ENCODE measurements around the gene MAGEB17. TPM values are rescaled to one million over a fixed set of nuclear protein-coding genes. Genes with fewer than 3 reads are reported as not detected.

The MAGEB17 gene
- total and polyA plus RNA-seq, 9 of the 15 experiments (the other 6 are each of a cell fraction or from before 2014, with no cell fraction given) = 0.07 to 0.45 (median 0.14) TPM; not detected in 1

DNA sequence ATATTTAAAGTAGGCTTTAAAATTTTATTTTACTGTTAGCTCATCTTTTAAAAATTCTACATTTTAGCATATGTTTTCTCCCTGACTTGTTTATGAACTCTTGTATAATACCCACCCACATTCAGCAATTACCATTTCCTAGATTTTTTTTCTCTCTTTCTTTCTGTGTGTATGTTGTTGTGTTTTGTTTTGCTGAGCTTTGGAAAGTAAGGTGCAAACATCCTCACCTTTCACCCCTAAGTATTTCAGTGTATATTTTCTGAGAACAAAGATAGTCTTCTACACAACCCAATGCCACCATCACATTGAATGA, 25.1 kb upstream of the MAGEB17 start:
- no peak overlapping the region for H2AFZ ChIP-seq (ENCODE audit: low read depth, low read length)
- no peaks in the 10 kb centered on the region for H3K79me2 ChIP-seq (ENCODE audit: control insufficient read depth, insufficient read depth, low read length)
- no peak overlapping the region for H3K9ac ChIP-seq (ENCODE audit: insufficient read depth in 1 of 2, low read depth in 2 of 2, low read length in 2 of 2)
- in situ Hi-C loops (cut with MboI) (no loop called here), intact Hi-C loops (cut with micrococcal nuclease) (no loop called here)
- H3K9me1 ChIP-seq (ENCODE audit: control insufficient read depth, insufficient read depth, low read length) = no peaks in the 10 kb centered on the region
- no peak for DNase-seq (ENCODE audit: extremely low read depth in 1 of 4, low spot score in 3 of 4)
- H3K4me2 ChIP-seq (ENCODE audit: insufficient read depth, low read length) = no peak overlapping the region
- H3K27me3 ChIP-seq (ENCODE audit: control insufficient read depth in 2 of 2, insufficient read depth in 2 of 2, low read length in 2 of 2) = no peaks in the 10 kb centered on the region
- TF ChIP-seq STAG1 (CRISPR knock-in tag; IDR thresholded peaks at IDR 0.05; ENCODE audit: borderline replicate concordance) (no peak), NR2C2 (CRISPR knock-in tag; IDR thresholded peaks at IDR 0.05) (no peak), NR2C2 (tag; IDR thresholded peaks at IDR 0.05) (no peak), LCOR (CRISPR knock-in tag; IDR thresholded peaks at IDR 0.05) (no peak), BDP1 (IDR thresholded peaks at IDR 0.05; ENCODE audit: insufficient read depth, insufficient read length) (no peak), HIVEP1 (CRISPR knock-in tag; IDR thresholded peaks at IDR 0.05) (no peak), ZSCAN32 (CRISPR knock-in tag; IDR thresholded peaks at IDR 0.05) (no peak), ZNF41 (CRISPR knock-in tag; conservative IDR thresholded peaks at IDR 0.05) (no peak), HNRNPLL (IDR thresholded peaks at IDR 0.05; ENCODE audit: low read depth, low read length, poor library complexity, severe bottlenecking) (no peak), TAF15 (IDR thresholded peaks at IDR 0.05; ENCODE audit: low read depth, low read length) (no peak), HCFC1 (IDR thresholded peaks at IDR 0.05; ENCODE audit: low read depth, low read length) (no peak)
- TF ChIP-seq, protein P1, sequence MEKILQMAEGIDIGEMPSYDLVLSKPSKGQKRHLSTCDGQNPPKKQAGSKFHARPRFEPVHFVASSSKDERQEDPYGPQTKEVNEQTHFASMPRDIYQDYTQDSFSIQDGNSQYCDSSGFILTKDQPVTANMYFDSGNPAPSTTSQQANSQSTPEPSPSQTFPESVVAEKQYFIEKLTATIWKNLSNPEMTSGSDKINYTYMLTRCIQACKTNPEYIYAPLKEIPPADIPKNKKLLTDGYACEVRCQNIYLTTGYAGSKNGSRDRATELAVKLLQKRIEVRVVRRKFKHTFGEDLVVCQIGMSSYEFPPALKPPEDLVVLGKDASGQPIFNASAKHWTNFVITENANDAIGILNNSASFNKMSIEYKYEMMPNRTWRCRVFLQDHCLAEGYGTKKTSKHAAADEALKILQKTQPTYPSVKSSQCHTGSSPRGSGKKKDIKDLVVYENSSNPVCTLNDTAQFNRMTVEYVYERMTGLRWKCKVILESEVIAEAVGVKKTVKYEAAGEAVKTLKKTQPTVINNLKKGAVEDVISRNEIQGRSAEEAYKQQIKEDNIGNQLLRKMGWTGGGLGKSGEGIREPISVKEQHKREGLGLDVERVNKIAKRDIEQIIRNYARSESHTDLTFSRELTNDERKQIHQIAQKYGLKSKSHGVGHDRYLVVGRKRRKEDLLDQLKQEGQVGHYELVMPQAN (IDR thresholded peaks at IDR 0.05; ENCODE audit: borderline replicate concordance) = no peak
- TF ChIP-seq, protein P2, sequence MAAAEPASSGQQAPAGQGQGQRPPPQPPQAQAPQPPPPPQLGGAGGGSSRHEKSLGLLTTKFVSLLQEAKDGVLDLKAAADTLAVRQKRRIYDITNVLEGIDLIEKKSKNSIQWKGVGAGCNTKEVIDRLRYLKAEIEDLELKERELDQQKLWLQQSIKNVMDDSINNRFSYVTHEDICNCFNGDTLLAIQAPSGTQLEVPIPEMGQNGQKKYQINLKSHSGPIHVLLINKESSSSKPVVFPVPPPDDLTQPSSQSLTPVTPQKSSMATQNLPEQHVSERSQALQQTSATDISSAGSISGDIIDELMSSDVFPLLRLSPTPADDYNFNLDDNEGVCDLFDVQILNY (CRISPR knock-in tag; IDR thresholded peaks at IDR 0.05) = no peak
- no peak overlapping the region for H3K4me3 ChIP-seq
- ChIA-PET CTCF (ENCODE audit: low intra/inter-chr PET ratio) (no interaction called here), POLR2A (interaction anchor here (1.6 kb wide), 1 partner anchor 11 kb away, joined by 4 read pairs; no protein-coding TSS in a partner anchor)
- no peaks in the 10 kb centered on the region for H3K4me1 ChIP-seq (replicated peaks in 1 of 2; ENCODE audit: control insufficient read depth in 2 of 2, insufficient read depth in 2 of 2, low read length in 2 of 2)
- no TSS peak for BruUV-seq (replicated peaks)
- no peak for ATAC-seq
- no peaks in the 10 kb centered on the region for H4K20me1 ChIP-seq (replicated peaks; ENCODE audit: control insufficient read depth, insufficient read depth, low read length)
- FAIRE-seq = no peak
- H3K9me3 ChIP-seq (replicated peaks; ENCODE audit: control insufficient read depth, insufficient read depth, low read depth, low read length) = no peaks in the 10 kb centered on the region
- no peaks in the 10 kb centered on the region for H3K36me3 ChIP-seq (ENCODE audit: control insufficient read depth, insufficient read depth, low read length)
- no peak overlapping the region for H3K27ac ChIP-seq (ENCODE audit: extremely low read depth, low read depth, low read length)

Measured in K562 (cell line).